ENCODE data around the gene ABCC11. TPM values are rescaled to one million over a fixed set of nuclear protein-coding genes. Genes with fewer than 3 reads are reported as not detected.
A peak's percentile ranks its signal among the peaks of the same experiment; 100 is the strongest.

Gene ABCC11
- total RNA-seq, 2 donors from 2014 or later = 1.5 TPM

DNA sequence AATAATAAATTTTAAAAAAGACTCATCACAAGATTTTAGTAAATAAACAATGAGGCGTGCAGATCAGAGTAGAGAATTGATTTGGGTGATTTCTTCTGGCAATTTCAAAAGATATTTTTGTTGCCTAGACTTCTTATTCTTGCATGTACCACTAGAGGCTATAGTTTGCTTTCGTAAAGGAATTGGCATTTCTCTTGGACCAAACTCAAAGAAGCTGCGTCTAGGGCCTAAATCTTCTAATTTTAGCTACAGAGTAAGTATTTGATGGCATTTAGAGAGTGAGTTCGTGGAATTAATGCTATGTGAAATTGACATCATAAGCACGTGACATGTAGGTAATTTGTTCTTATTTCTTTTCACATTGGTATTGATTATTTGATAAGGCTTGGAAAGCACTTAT is 24.4 kb upstream of the ABCC11 start:
- intact Hi-C loops (cut with DNase I) = loop anchor here (10.0 kb wide), 1 partner anchor 83 kb away; no protein-coding TSS in a partner anchor
- DNase-seq (ENCODE audit: low spot score) = no peak
- Histone ChIP-seq H3K36me3 (no peaks in the 10 kb centered on the region), H3K9me3 (no peaks in the 10 kb centered on the region), H3K27me3 (replicated peaks; ENCODE audit: insufficient read depth) (no peaks in the 10 kb centered on the region), H3K4me3 (no peak overlapping the region), H3K27ac (no peak overlapping the region), H3K4me1 (replicated peaks) (no peaks in the 10 kb centered on the region)
- WGBS = 78% methylated on average over 5 of the region's 5 CpGs
- TF ChIP-seq POLR2AphosphoS5 (IDR thresholded peaks at IDR 0.05) = no peak
- no peak for TF ChIP-seq POLR2A (IDR thresholded peaks at IDR 0.05)
- TF ChIP-seq, protein P1, sequence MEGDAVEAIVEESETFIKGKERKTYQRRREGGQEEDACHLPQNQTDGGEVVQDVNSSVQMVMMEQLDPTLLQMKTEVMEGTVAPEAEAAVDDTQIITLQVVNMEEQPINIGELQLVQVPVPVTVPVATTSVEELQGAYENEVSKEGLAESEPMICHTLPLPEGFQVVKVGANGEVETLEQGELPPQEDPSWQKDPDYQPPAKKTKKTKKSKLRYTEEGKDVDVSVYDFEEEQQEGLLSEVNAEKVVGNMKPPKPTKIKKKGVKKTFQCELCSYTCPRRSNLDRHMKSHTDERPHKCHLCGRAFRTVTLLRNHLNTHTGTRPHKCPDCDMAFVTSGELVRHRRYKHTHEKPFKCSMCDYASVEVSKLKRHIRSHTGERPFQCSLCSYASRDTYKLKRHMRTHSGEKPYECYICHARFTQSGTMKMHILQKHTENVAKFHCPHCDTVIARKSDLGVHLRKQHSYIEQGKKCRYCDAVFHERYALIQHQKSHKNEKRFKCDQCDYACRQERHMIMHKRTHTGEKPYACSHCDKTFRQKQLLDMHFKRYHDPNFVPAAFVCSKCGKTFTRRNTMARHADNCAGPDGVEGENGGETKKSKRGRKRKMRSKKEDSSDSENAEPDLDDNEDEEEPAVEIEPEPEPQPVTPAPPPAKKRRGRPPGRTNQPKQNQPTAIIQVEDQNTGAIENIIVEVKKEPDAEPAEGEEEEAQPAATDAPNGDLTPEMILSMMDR (IDR thresholded peaks at IDR 0.05) = no peak

DNA sequence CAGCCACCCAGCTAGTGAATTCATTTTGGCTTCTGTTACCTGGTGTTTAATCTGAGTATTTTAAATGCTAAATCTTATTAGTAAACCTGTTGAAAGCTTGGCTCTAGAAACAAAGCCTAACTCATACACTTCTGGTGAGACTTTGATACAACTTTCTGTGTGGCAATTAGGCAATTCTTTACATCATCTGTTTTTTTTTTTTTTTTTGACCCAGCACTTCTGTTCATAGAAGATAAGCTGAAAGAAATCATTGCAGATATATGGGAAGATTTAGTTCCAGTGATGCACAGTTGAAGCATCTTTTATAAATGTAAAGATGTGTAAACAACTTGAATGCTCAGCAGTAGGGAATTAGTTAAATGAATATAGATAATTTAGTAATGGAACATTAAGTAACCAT is 21.7 kb upstream of the ABCC11 start:
- no peaks in the 10 kb centered on the region for H3K36me3 ChIP-seq

GRCh38 chr16:48262631-48263030 is 15.3 kb upstream of the ABCC11 start:
- Histone ChIP-seq H3K27me3 (replicated peaks; ENCODE audit: insufficient read depth) (no peaks in the 10 kb centered on the region), H3K4me1 (replicated peaks) (no peaks in the 10 kb centered on the region), H3K4me3 (no peak overlapping the region), H3K36me3 (no peaks in the 10 kb centered on the region), H3K27ac (peak overlapping the region in 1 of 2 donors; percentile 2), H3K9me3 (no peaks in the 10 kb centered on the region)
- no peak for DNase-seq (ENCODE audit: low spot score)
- WGBS = 96% methylated on average over 2 of the region's 2 CpGs
- intact Hi-C loops (cut with DNase I) = no loop called here
- TF ChIP-seq POLR2A (IDR thresholded peaks at IDR 0.05) (no peak), POLR2AphosphoS5 (IDR thresholded peaks at IDR 0.05) (no peak)
- TF ChIP-seq, protein P1 (IDR thresholded peaks at IDR 0.05) = no peak

More for the DNA sequence above, 21.7 kb upstream of the ABCC11 start:
- TF ChIP-seq, protein P1 (IDR thresholded peaks at IDR 0.05) = no peak
- TF ChIP-seq POLR2A (IDR thresholded peaks at IDR 0.05) (no peak), POLR2AphosphoS5 (IDR thresholded peaks at IDR 0.05) (no peak)
- intact Hi-C loops (cut with DNase I) = no loop called here
- no peaks in the 10 kb centered on the region for H3K9me3 ChIP-seq
- no peak overlapping the region for H3K27ac ChIP-seq
- H3K4me3 ChIP-seq = no peak overlapping the region
- DNase-seq (ENCODE audit: low spot score) = no peak
- H3K27me3 ChIP-seq (replicated peaks; ENCODE audit: insufficient read depth) = no peaks in the 10 kb centered on the region
- no peaks in the 10 kb centered on the region for H3K4me1 ChIP-seq (replicated peaks)

DNA sequence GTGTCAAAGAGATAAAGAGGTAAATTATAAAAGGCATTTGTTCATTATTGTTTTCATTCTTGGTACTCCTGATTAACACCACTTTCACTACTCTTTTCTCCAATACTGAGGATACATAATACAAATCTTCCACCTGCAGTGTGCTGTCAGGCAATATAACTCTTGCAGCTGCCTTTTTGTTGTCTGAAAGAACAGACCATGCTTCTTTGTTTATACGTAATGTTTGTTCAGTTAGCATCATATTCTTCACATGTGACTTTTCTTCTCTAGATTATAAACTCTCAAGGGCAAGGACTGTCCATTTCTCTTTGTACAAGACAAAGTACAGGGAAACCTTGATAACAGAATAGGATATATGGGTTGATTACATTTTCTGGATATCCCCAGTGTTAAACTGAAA is 14.2 kb upstream of the ABCC11 start:
- Histone ChIP-seq H3K27me3 (replicated peaks; ENCODE audit: insufficient read depth) (no peaks in the 10 kb centered on the region), H3K4me3 (no peak overlapping the region), H3K36me3 (no peaks in the 10 kb centered on the region), H3K27ac (peak overlapping the region in 1 of 2 donors; percentile 14), H3K4me1 (replicated peaks) (no peaks in the 10 kb centered on the region), H3K9me3 (no peaks in the 10 kb centered on the region)
- 59% methylated on average over 1 of the region's 1 CpG for whole genome bisulfite sequencing
- intact Hi-C loops (cut with DNase I) = no loop called here
- TF ChIP-seq POLR2AphosphoS5 (IDR thresholded peaks at IDR 0.05) (peak; percentile 68), POLR2A (IDR thresholded peaks at IDR 0.05) (no peak)
- DNase-seq (ENCODE audit: low spot score) = no peak

DNA sequence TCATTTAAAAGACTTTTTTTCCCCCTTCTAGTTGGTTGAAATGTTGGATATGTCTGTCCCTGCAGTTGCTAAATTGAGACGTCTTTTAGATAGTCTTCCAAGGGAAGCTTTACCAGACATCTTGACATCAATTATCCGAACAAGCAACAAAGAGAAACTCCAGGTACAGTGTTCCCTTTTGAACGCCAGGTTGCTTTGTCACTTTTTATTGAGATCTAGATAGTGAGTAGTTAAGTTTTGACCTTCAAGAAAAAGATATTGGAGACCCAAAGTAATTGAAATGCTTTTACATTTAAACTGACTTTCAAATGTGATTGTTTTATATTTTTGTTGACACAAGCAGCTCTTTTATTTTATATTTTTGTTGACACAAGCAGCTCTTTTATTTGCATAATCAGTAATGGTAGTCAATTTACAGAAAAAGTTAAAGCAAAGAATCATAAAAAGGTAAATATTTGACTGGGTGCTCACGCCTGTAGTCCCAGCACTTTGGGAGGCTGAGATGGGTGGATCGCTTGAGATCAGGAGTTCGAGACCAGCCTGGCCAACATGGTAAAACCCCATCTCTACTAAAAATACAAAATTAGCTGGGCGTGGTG is 9.3 kb upstream of the ABCC11 start:
- Histone ChIP-seq H3K4me3 (no peak overlapping the region), H3K4me1 (replicated peaks) (no peaks in the 10 kb centered on the region), H3K27me3 (replicated peaks; ENCODE audit: insufficient read depth) (no peaks in the 10 kb centered on the region), H3K36me3 (no peaks in the 10 kb centered on the region), H3K27ac (peak overlapping the region; percentile 32 to 57), H3K9me3 (no peaks in the 10 kb centered on the region)
- WGBS = 61% methylated on average over 7 of the region's 7 CpGs
- intact Hi-C loops (cut with DNase I) = no loop called here
- peak; percentile 15 for TF ChIP-seq POLR2AphosphoS5 (IDR thresholded peaks at IDR 0.05)
- TF ChIP-seq, protein P1 (IDR thresholded peaks at IDR 0.05) = no peak
- no peak for DNase-seq (ENCODE audit: low spot score)

All from prostate gland (tissue), 2 donors.